Stimulated activated CD4-positive, alpha-beta T cell treated with anti-CD3 and anti-CD28 coated beads, Interleukin-12 subunit alpha, Interleukin-12 subunit beta, amount 100 ng/mL, for 4 hours (primary cell): ENCODE measurements around the gene HTR3D.
A peak's percentile ranks its signal among the peaks of the same experiment; 100 is the strongest.
"Not testable (repeated sequence)": the region's sequence is repeated elsewhere in the genome, so short reads cannot be mapped to it uniquely, and the experiment has no call there.

ENCODE experiments used
- DNase-seq: peaks from one replicate; pipeline ENCODE4 v3.0.0-alpha.2; 2020

Gene HTR3D

GRCh38 chr3:184016811-184017671, 14.5 kb upstream of the HTR3D start:
- DNase-seq = peak; percentile 52

- DNase-seq = peak; percentile 82
These were observed 13.7 kb upstream of the HTR3D start, which contains the start of gene ABCC5 for GRCh38 chr3:184017672-184018423. Gene ABCC5 (minus strand): TSS chr3:184017884. CDS start chr3:184014392, 3,492 bp downstream.

- no peak for DNase-seq
These were observed 13.0 kb upstream of the HTR3D start for GRCh38 chr3:184018424-184018973.

GRCh38 chr3:184022323-184022722, 9.2 kb upstream of the HTR3D start:
- no peak for DNase-seq

- DNase-seq = not testable (repeated sequence)
These were observed 6.3 kb upstream of the HTR3D start for GRCh38 chr3:184025256-184025655.

GRCh38 chr3:184028275-184028890, 3.2 kb upstream of the HTR3D start:
- DNase-seq = not testable (repeated sequence)

GRCh38 chr3:184029443-184029842, 2.1 kb upstream of the HTR3D start:
- no peak for DNase-seq

- DNase-seq = no peak
These were observed 1.0 kb upstream of the HTR3D start for GRCh38 chr3:184030536-184030935.

- no peak for DNase-seq
These were observed 6.3 kb downstream of the HTR3D start for GRCh38 chr3:184037816-184038215.

- DNase-seq = not testable (repeated sequence)
These were observed 6.8 kb downstream of the HTR3D start for GRCh38 chr3:184038307-184038706.

GRCh38 chr3:184039414-184039813, 7.9 kb downstream of the HTR3D start:
- no peak for DNase-seq

- no peak for DNase-seq
These were observed 8.5 kb downstream of the HTR3D start for GRCh38 chr3:184040010-184040409.

- DNase-seq = no peak
These were observed 11.1 kb downstream of the HTR3D start for GRCh38 chr3:184042617-184043016.

GRCh38 chr3:184045995-184046394, 14.5 kb downstream of the HTR3D start:
- DNase-seq = no peak

GRCh38 chr3:184050217-184050847, 18.8 kb downstream of the HTR3D start:
- DNase-seq = no peak

- DNase-seq = no peak
These were observed 21.2 kb downstream of the HTR3D start, which contains the start of gene HTR3C for GRCh38 chr3:184052767-184053166. Gene HTR3C (plus strand): TSS chr3:184053047. CDS start chr3:184053081, 34 bp downstream.

- no peak for DNase-seq
These were observed 26.5 kb downstream of the HTR3D start for GRCh38 chr3:184058029-184058428.

- DNase-seq = no peak
These were observed 27.9 kb downstream of the HTR3D start for GRCh38 chr3:184059424-184059823.

- DNase-seq = no peak
These were observed 31.1 kb downstream of the HTR3D start for GRCh38 chr3:184062637-184063036.

- no peak for DNase-seq
These were observed 34.7 kb downstream of the HTR3D start for GRCh38 chr3:184066211-184066610.

GRCh38 chr3:184067573-184068055, 36.1 kb downstream of the HTR3D start:
- DNase-seq = no peak

- DNase-seq = no peak
These were observed 36.8 kb downstream of the HTR3D start for GRCh38 chr3:184068344-184068743.
